HG03139 (cell line): ENCODE data around the gene RNF130.
A peak's percentile ranks its signal among the peaks of the same experiment; 100 is the strongest.
"Not testable (repeated sequence)": the region's sequence is repeated elsewhere in the genome, so short reads cannot be mapped to it uniquely, and the experiment has no call there.

ENCODE experiments used
- ATAC-seq: cut with Tn5 transposase; IDR thresholded peaks from one replicate; pipeline ENCODE4 v1.9.1; 2021; ENCODE audit not compliant: unreplicated experiment

Gene RNF130

GRCh38 chr5:179978792-179979191 is 92.8 kb downstream of the RNF130 start:
- ATAC-seq: no peak

- no peak for ATAC-seq
These were observed 95.8 kb downstream of the RNF130 start for GRCh38 chr5:179975713-179976134.

GRCh38 chr5:179974946-179975712 is 96.4 kb downstream of the RNF130 start:
- peak; percentile 59 for ATAC-seq

- no peak for ATAC-seq
These were observed 97.2 kb downstream of the RNF130 start for GRCh38 chr5:179974246-179974945.

GRCh38 chr5:179973391-179973790 is 98.2 kb downstream of the RNF130 start:
- ATAC-seq: no peak

- no peak for ATAC-seq
These were observed 102.4 kb downstream of the RNF130 start for GRCh38 chr5:179969110-179969509.

- no peak for ATAC-seq
These were observed 104.1 kb downstream of the RNF130 start for GRCh38 chr5:179967489-179967888.

- no peak for ATAC-seq
These were observed 107.5 kb downstream of the RNF130 start for GRCh38 chr5:179964015-179964414.

GRCh38 chr5:179963375-179963774 is 108.2 kb downstream of the RNF130 start:
- ATAC-seq: no peak

- no peak for ATAC-seq
These were observed 111.2 kb downstream of the RNF130 start for GRCh38 chr5:179960204-179960831.

- ATAC-seq: no peak
These were observed 111.9 kb downstream of the RNF130 start for GRCh38 chr5:179959641-179960040.

- not testable (repeated sequence) for ATAC-seq
These were observed 112.4 kb downstream of the RNF130 start for GRCh38 chr5:179959118-179959517.

GRCh38 chr5:179955630-179956029 is 115.9 kb downstream of the RNF130 start:
- ATAC-seq: no peak

- no peak for ATAC-seq
These were observed 116.5 kb downstream of the RNF130 start for GRCh38 chr5:179955062-179955461.

- no peak for ATAC-seq
These were observed 117.1 kb downstream of the RNF130 start for GRCh38 chr5:179954434-179954833.

- ATAC-seq: no peak
These were observed 117.6 kb downstream of the RNF130 start for GRCh38 chr5:179953987-179954386.

GRCh38 chr5:179936976-179937681 is 134.4 kb downstream of the RNF130 start:
- ATAC-seq: no peak

- ATAC-seq: no peak
These were observed 140.6 kb downstream of the RNF130 start for GRCh38 chr5:179930788-179931473.

- ATAC-seq: no peak
These were observed 143.7 kb downstream of the RNF130 start for GRCh38 chr5:179927824-179928223.

GRCh38 chr5:179926657-179927056 is 144.9 kb downstream of the RNF130 start:
- no peak for ATAC-seq

- ATAC-seq: no peak
These were observed 148.1 kb downstream of the RNF130 start for GRCh38 chr5:179923436-179923835.
